ENCODE data around the gene CACNA1I.

DNA sequence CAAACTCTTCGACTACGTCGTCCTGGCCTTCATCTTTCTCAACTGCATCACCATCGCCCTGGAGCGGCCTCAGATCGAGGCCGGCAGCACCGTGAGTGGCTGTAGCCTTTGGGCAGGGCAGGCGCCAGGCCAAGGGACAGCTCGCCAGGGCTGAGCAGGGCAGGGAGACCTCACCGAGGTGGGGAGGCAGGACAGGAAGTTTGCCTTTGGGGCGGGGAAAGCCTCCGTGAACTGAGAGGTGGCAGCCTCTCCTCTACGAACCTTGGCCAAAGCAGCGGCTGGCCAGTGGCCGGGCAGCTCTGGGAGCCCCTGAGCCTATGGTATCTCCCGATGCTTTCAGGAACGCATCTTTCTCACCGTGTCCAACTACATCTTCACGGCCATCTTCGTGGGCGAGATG is 93.2 kb downstream of the CACNA1I start:
- TF ChIP-seq, protein P1, sequence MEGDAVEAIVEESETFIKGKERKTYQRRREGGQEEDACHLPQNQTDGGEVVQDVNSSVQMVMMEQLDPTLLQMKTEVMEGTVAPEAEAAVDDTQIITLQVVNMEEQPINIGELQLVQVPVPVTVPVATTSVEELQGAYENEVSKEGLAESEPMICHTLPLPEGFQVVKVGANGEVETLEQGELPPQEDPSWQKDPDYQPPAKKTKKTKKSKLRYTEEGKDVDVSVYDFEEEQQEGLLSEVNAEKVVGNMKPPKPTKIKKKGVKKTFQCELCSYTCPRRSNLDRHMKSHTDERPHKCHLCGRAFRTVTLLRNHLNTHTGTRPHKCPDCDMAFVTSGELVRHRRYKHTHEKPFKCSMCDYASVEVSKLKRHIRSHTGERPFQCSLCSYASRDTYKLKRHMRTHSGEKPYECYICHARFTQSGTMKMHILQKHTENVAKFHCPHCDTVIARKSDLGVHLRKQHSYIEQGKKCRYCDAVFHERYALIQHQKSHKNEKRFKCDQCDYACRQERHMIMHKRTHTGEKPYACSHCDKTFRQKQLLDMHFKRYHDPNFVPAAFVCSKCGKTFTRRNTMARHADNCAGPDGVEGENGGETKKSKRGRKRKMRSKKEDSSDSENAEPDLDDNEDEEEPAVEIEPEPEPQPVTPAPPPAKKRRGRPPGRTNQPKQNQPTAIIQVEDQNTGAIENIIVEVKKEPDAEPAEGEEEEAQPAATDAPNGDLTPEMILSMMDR (IDR thresholded peaks at IDR 0.05) = no peak
- TF ChIP-seq POLR2A (IDR thresholded peaks at IDR 0.05) = no peak
